Activated CD4-positive, alpha-beta T cell treated with anti-CD3 and anti-CD28 coated beads for 24 hours (primary cell): ENCODE data around the gene ESRRA.

ENCODE experiments used
- DNase-seq, 2 donors: peaks; one replicate each; pipeline ENCODE4 v3.0.0-alpha.2; 2020; ENCODE audit warnings: low read depth in 2 of 2

ESRRA gene

GRCh38 chr11:64351136-64351631, 45.9 kb downstream of the ESRRA start:
- no peak for DNase-seq

GRCh38 chr11:64352099-64352994, 47.0 kb downstream of the ESRRA start:
- DNase-seq = no peak

GRCh38 chr11:64352995-64353714, 47.8 kb downstream of the ESRRA start:
- DNase-seq = no peak

GRCh38 chr11:64353715-64354506, 48.6 kb downstream of the ESRRA start:
- no peak for DNase-seq

- DNase-seq = no peak
Observed at GRCh38 chr11:64355078-64355940, 50.0 kb downstream of the ESRRA start.

GRCh38 chr11:64356498-64357411, 51.4 kb downstream of the ESRRA start:
- no peak for DNase-seq

- DNase-seq = no peak
Observed at GRCh38 chr11:64357446-64357845, 52.1 kb downstream of the ESRRA start.

GRCh38 chr11:64357904-64358535, 52.7 kb downstream of the ESRRA start:
- no peak for DNase-seq

- DNase-seq = no peak
Observed at GRCh38 chr11:64358536-64358906, 53.2 kb downstream of the ESRRA start.

GRCh38 chr11:64358907-64359711, 53.8 kb downstream of the ESRRA start, which contains the start of gene RPS6KA4:
RPS6KA4 (plus strand) TSS chr11:64359162; CDS start chr11:64359236, 74 bp downstream.
- peak in 1 of 2 donors; percentile 40 for DNase-seq

- DNase-seq = no peak
Observed at GRCh38 chr11:64359712-64360445, 54.6 kb downstream of the ESRRA start.

- DNase-seq = no peak
Observed at GRCh38 chr11:64360448-64360921, 55.2 kb downstream of the ESRRA start.

- no peak for DNase-seq
Observed at GRCh38 chr11:64361659-64362058, 56.3 kb downstream of the ESRRA start.

- no peak for DNase-seq
Observed at GRCh38 chr11:64362339-64362738, 57.0 kb downstream of the ESRRA start.

- DNase-seq = no peak
Observed at GRCh38 chr11:64364435-64364834, 59.1 kb downstream of the ESRRA start.

GRCh38 chr11:64364911-64365310, 59.6 kb downstream of the ESRRA start:
- DNase-seq = no peak
